ENCODE results near the gene SUCLG2.

The SUCLG2 gene

GRCh38 chr3:67487564-67488114, 166.8 kb downstream of the SUCLG2 start (continued):
- no peak for TF ChIP-seq TSHZ2 (CRISPR knock-in tag; IDR thresholded peaks at IDR 0.05)
- TF ChIP-seq CREB5 (CRISPR knock-in tag; IDR thresholded peaks at IDR 0.05; ENCODE audit: low read depth), result no peak
- no peak for TF ChIP-seq SNAI2 (CRISPR knock-in tag; IDR thresholded peaks at IDR 0.05)
- TF ChIP-seq ESRRG (CRISPR knock-in tag; IDR thresholded peaks at IDR 0.05), result no peak
- no peak for TF ChIP-seq ZC3H10 (CRISPR knock-in tag; IDR thresholded peaks at IDR 0.05)

GRCh38 chr3:67486883-67487282, 167.5 kb downstream of the SUCLG2 start:
- ATAC-seq, result peak; percentile 82
- peak; percentile 95 for TF ChIP-seq ISL1 (CRISPR knock-in tag; IDR thresholded peaks at IDR 0.05)
- TF ChIP-seq ZFP3 (CRISPR knock-in tag; IDR thresholded peaks at IDR 0.05), result no peak
- TF ChIP-seq PATZ1 (CRISPR knock-in tag; IDR thresholded peaks at IDR 0.05; ENCODE audit: borderline replicate concordance), result peak; percentile 36; the same call in 1 of the 2 replicates

- no peak for ATAC-seq
- no peak for TF ChIP-seq ESRRG (CRISPR knock-in tag; IDR thresholded peaks at IDR 0.05)
These were observed 170.3 kb downstream of the SUCLG2 start for GRCh38 chr3:67484085-67484484.

DNA sequence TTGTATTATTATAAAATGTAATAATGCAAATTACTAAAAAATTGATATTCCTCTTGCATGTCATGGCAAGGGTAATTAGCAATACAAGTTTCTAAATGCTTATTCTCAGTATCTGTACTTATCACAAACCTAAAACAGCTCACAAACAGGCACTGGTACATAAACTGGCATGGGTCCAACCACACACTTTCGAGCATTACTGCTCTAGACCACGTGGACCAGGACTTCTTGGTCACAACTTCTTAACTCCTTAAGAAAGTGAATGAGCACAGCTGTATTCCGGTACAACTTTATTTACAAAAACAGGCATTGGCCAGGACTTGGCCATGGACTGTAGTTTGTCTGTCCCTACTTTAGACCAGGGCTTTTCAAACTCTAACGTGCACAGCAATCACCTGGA, 173.3 kb downstream of the SUCLG2 start:
- no peak for TF ChIP-seq PATZ1 (CRISPR knock-in tag; IDR thresholded peaks at IDR 0.05; ENCODE audit: borderline replicate concordance)
- TF ChIP-seq ESRRG (CRISPR knock-in tag; IDR thresholded peaks at IDR 0.05), result no peak
- no peak for TF ChIP-seq ZFP3 (CRISPR knock-in tag; IDR thresholded peaks at IDR 0.05)
- TF ChIP-seq PPARA (CRISPR knock-in tag; IDR thresholded peaks at IDR 0.05; ENCODE audit: borderline replicate concordance), result no peak
- no peak for TF ChIP-seq ZNF8 (CRISPR knock-in tag; IDR thresholded peaks at IDR 0.05)
- no peak for TF ChIP-seq TCF4 (CRISPR knock-in tag; IDR thresholded peaks at IDR 0.05; ENCODE audit: borderline replicate concordance)
- no peak for TF ChIP-seq CSDC2 (CRISPR knock-in tag; IDR thresholded peaks at IDR 0.05)
- no peak for TF ChIP-seq ZFP30 (CRISPR knock-in tag; IDR thresholded peaks at IDR 0.05)
- ATAC-seq, result no peak

DNA sequence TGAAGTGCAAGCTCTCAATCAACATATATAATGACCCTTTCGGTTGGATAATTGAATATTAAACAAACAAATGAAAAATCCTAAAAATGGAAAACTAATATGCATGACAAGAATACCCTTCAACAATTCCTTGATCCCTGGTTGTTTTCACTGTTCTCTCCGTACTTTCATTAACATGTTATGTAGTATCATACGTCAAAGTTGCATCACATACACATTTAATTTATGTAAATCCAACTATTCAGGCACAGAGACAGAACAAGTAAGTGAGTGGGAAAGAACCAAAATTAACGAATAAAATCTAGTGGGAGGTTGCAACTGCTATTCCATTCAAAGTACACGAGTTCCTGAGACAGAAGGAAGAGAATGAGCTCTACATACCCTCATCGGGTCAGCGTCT, 176.0 kb downstream of the SUCLG2 start:
- ATAC-seq, result no peak
- TF ChIP-seq POU6F1 (CRISPR knock-in tag; IDR thresholded peaks at IDR 0.05; ENCODE audit: borderline replicate concordance, low read depth) (no peak), TOX (CRISPR knock-in tag; IDR thresholded peaks at IDR 0.05; ENCODE audit: borderline replicate concordance) (no peak), ZNF70 (CRISPR knock-in tag; IDR thresholded peaks at IDR 0.05) (no peak), SNAI2 (CRISPR knock-in tag; IDR thresholded peaks at IDR 0.05) (no peak), ZNF8 (CRISPR knock-in tag; IDR thresholded peaks at IDR 0.05) (no peak), CREB5 (CRISPR knock-in tag; IDR thresholded peaks at IDR 0.05; ENCODE audit: low read depth) (no peak), TSHZ2 (CRISPR knock-in tag; IDR thresholded peaks at IDR 0.05) (no peak), OSR1 (CRISPR knock-in tag; IDR thresholded peaks at IDR 0.05) (no peak), ISL1 (CRISPR knock-in tag; IDR thresholded peaks at IDR 0.05) (no peak), ZC3H10 (CRISPR knock-in tag; IDR thresholded peaks at IDR 0.05) (no peak)
- TF ChIP-seq, protein P1, sequence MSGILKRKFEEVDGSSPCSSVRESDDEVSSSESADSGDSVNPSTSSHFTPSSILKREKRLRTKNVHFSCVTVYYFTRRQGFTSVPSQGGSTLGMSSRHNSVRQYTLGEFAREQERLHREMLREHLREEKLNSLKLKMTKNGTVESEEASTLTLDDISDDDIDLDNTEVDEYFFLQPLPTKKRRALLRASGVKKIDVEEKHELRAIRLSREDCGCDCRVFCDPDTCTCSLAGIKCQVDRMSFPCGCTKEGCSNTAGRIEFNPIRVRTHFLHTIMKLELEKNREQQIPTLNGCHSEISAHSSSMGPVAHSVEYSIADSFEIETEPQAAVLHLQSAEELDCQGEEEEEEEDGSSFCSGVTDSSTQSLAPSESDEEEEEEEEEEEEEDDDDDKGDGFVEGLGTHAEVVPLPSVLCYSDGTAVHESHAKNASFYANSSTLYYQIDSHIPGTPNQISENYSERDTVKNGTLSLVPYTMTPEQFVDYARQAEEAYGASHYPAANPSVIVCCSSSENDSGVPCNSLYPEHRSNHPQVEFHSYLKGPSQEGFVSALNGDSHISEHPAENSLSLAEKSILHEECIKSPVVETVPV (CRISPR knock-in tag; IDR thresholded peaks at IDR 0.05), result no peak

Data from SK-N-SH treated with all-trans-retinoic acid at 6 μM for 48 hours (cell line).